K562 (cell line): ENCODE data around the gene RETREG1. TPM values are rescaled to one million over a fixed set of nuclear protein-coding genes. Genes with fewer than 3 reads are reported as not detected.

Experiments used
- ATAC-seq: fragments of 200-7000 bp; cut with Tn5 transposase; 3 replicates; pipeline ENCODE4 v1.9.1; 2020; ENCODE audit warnings: moderate library complexity
- BruUV-seq: library from RNA; stranded (reverse); fragments of 400-500 nt; replicated peaks from 2 replicates; lab custom pipeline; 2021; lab: Mats Ljungman, UMichigan
- CTCF ChIA-PET: fragments of 300-600 bp; formaldehyde crosslinking; extraction: SDS; loops from one replicate; lab custom pipeline; 2021; ENCODE audit warnings: low intra/inter-chr PET ratio; lab: Yijun Ruan, JAX
- POLR2A ChIA-PET: fragments of 300-600, 350-650 bp; sonication (Branson Sonifier 250); formaldehyde crosslinking; extraction: SDS; loops from one replicate; lab custom pipeline; 2021; ENCODE audit warnings: antibody characterized with exemption, inconsistent platforms; lab: Yijun Ruan, JAX
- DNase-seq, 4 experiments: peaks; one replicate each; pipeline versions ENCODE4 v3.0.0 to v3.0.0-alpha.2; 2011 to 2018; ENCODE audit warnings: low spot score in 3 of 4, mixed read lengths in 3 of 4; ENCODE audit errors: extremely low read depth in 1 of 4
- FAIRE-seq: peaks from 2 replicates; lab custom pipeline; 2011; peaks lifted over from hg19 to GRCh38; lab: Jason Lieb, UNC
- H2AFZ ChIP-seq: 2 replicates; pipeline ENCODE4 v1.6.0; 2011; ENCODE audit warnings: low read depth, low read length, control low read depth, inconsistent platforms
- H3K27ac ChIP-seq: fragments of 200-600 bp; 3 replicates; pipeline ENCODE4 v1.8.0; 2011; ENCODE audit warnings: low read depth, mild to moderate bottlenecking, control low read depth, inconsistent platforms, low read length, moderate library complexity, mixed read lengths; ENCODE audit errors: extremely low read depth
- H3K27me3 ChIP-seq, 2 experiments: fragments of 300-600 bp in 1 of 2; 2 replicates in 1 of 2; 3 replicates in 1 of 2; pipeline versions ENCODE4 v1.6.0 to v1.8.0; 2011; ENCODE audit warnings: inconsistent platforms in 2 of 2, low read length in 2 of 2, mild to moderate bottlenecking in 1 of 2, mixed read lengths in 1 of 2, moderate library complexity in 1 of 2; ENCODE audit not compliant: control insufficient read depth in 2 of 2, insufficient read depth in 2 of 2
- H3K36me3 ChIP-seq: fragments of 300-600 bp; 3 replicates; pipeline ENCODE4 v1.8.0; 2011; ENCODE audit warnings: mild to moderate bottlenecking, low read length, inconsistent platforms; ENCODE audit not compliant: control insufficient read depth, insufficient read depth
- H3K4me1 ChIP-seq, 2 experiments: fragments of 200-600 bp in 1 of 2; replicated peaks in 1 of 2; 2 replicates in 1 of 2; 3 replicates in 1 of 2; pipeline versions ENCODE4 v1.5.1 to v1.8.0; 2011; ENCODE audit warnings: inconsistent platforms in 2 of 2, low read length in 2 of 2, mild to moderate bottlenecking in 1 of 2, mixed read lengths in 1 of 2, moderate library complexity in 1 of 2; ENCODE audit not compliant: control insufficient read depth in 2 of 2, insufficient read depth in 2 of 2
- H3K4me2 ChIP-seq: 2 replicates; pipeline ENCODE4 v1.6.1; 2011; ENCODE audit warnings: low read length, control low read depth, inconsistent platforms, mixed read lengths; ENCODE audit not compliant: insufficient read depth
- H3K4me3 ChIP-seq: fragments of 200-600 bp; sonication (generic), shearing (Covaris generic); 2 replicates; pipeline ENCODE4 v1.5.1; 2016; ENCODE audit warnings: control low read depth, inconsistent platforms
- H3K79me2 ChIP-seq: fragments of 200-600 bp; 3 replicates; pipeline ENCODE4 v1.8.0; 2011; ENCODE audit warnings: low read length, inconsistent platforms; ENCODE audit not compliant: control insufficient read depth, insufficient read depth
- H3K9ac ChIP-seq, 2 experiments: 2 replicates each; pipeline versions ENCODE4 v1.6.0 to v1.6.1; 2011; ENCODE audit warnings: low read depth in 2 of 2, low read length in 2 of 2, control low read depth in 1 of 2, inconsistent platforms in 1 of 2, mild to moderate bottlenecking in 1 of 2, mixed read lengths in 1 of 2; ENCODE audit not compliant: insufficient read depth in 1 of 2
- H3K9me1 ChIP-seq: one replicate; pipeline ENCODE4 v1.6.0; 2011; ENCODE audit warnings: inconsistent platforms, mild to moderate bottlenecking, low read length, moderate library complexity; ENCODE audit not compliant: control insufficient read depth, insufficient read depth
- H3K9me3 ChIP-seq: replicated peaks from 2 replicates; pipeline ENCODE4 v1.5.1; 2011; ENCODE audit warnings: low read depth, low read length, inconsistent platforms; ENCODE audit not compliant: control insufficient read depth, insufficient read depth
- H4K20me1 ChIP-seq: replicated peaks from 2 replicates; pipeline ENCODE4 v1.6.1; 2011; ENCODE audit warnings: low read length, inconsistent platforms, mixed read lengths; ENCODE audit not compliant: control insufficient read depth, insufficient read depth
- E2F3 ChIP-seq: fragments of 250-450 bp; sonication (Bioruptor Pico); IDR thresholded peaks from 2 replicates; pipeline ENCODE4 v1.4.0; 2020; ENCODE audit warnings: mild to moderate bottlenecking
- ELF4 ChIP-seq: fragments of 450-650 bp; formaldehyde crosslinking; IDR thresholded peaks from 2 replicates; pipeline ENCODE4 v1.4.0; 2022; ENCODE audit warnings: missing genetic modification characterization
- ETS1 ChIP-seq: conservative IDR thresholded peaks from 2 replicates; pipeline ENCODE4 v1.6.1; 2011; ENCODE audit warnings: low read depth, mild to moderate bottlenecking, low read length; ENCODE audit not compliant: control insufficient read depth
- KLF6 ChIP-seq: fragments of 250-450 bp; sonication (Bioruptor Pico); IDR thresholded peaks from 2 replicates; pipeline ENCODE4 v1.4.0; 2020; ENCODE audit warnings: mild to moderate bottlenecking, moderate library complexity, borderline replicate concordance
- PATZ1 ChIP-seq: fragments of 250-450 bp; sonication (Bioruptor Pico); IDR thresholded peaks from 2 replicates; pipeline ENCODE4 v1.5.0; 2020; ENCODE audit warnings: mild to moderate bottlenecking, borderline replicate concordance
- RHOXF2B ChIP-seq: fragments of 250-450 bp; sonication (Bioruptor Pico); conservative IDR thresholded peaks from 2 replicates; pipeline ENCODE4 v1.5.1; 2021
- SRSF9 ChIP-seq: fragments of 200-400 bp; formaldehyde crosslinking; IDR thresholded peaks from 2 replicates; pipeline ENCODE4 v1.6.1; 2017; ENCODE audit warnings: low read depth, low read length, borderline replicate concordance
- TFAP4 ChIP-seq: sonication (generic); formaldehyde crosslinking; IDR thresholded peaks from 2 replicates; pipeline ENCODE4 v1.8.0; 2022; ENCODE audit warnings: missing genetic modification reagents, mild to moderate bottlenecking, moderate library complexity, borderline replicate concordance
- ZBTB7A ChIP-seq: IDR thresholded peaks from 2 replicates; pipeline ENCODE4 v1.6.1; 2011; ENCODE audit warnings: low read depth, mild to moderate bottlenecking, low read length, moderate library complexity, borderline replicate concordance; ENCODE audit not compliant: control insufficient read depth
- ZC3H11A ChIP-seq: IDR thresholded peaks from 2 replicates; pipeline ENCODE4 v1.6.1; 2012; ENCODE audit warnings: low read depth, low read length, improper control_type of control experiment
- ZNF583 ChIP-seq: fragments of 250-450 bp; sonication (Bioruptor Pico); IDR thresholded peaks from 2 replicates; pipeline ENCODE4 v1.4.0; 2020
- WGBS: fragments of 100-300 bp; shearing (Covaris generic); methylation state at CpG from one replicate; pipeline ENCODE4 v1.1.6; 2016; ENCODE audit warnings: low coverage, mixed read lengths; ENCODE audit not compliant: insufficient coverage; ENCODE audit errors: missing lambda C conversion rate; 5-methylcytosine and 5-hydroxymethylcytosine counted together
- in situ Hi-C: fragments of 300-500 bp; cut with MboI; formaldehyde crosslinking; loops from 4 replicates; pipeline ENCODE4 v1.15.0; 2018; ENCODE audit warnings: inconsistent platforms, mixed read lengths
- intact Hi-C: fragments of 100-400 bp; cut with micrococcal nuclease; formaldehyde crosslinking; loops from 2 replicates; pipeline ENCODE4 v1.14.2; 2022
- polyA plus RNA-seq, 8 experiments: library from polyadenylated mRNA; depleted of rRNA in 4 of 8; stranded (reverse) in 5 of 8; unstranded in 3 of 8; fragments of >200 nt; fragmentation: Nextera tagmentation in 2 of 8; fragmentation: Illumina TruSeq in 1 of 8; extraction: Ambion mirVana in 2 of 8; extraction: Trizol in 1 of 8; gene quantifications; 2 replicates each; pipeline versions ENCODE4 v1.2.1 to v1.2.3, GENCODE V29; 2011 to 2014; ENCODE audit warnings: inconsistent platforms in 1 of 8, missing spikeins in 1 of 8
- total RNA-seq, 7 experiments: library from RNA; depleted of rRNA in 6 of 7; stranded (reverse); fragments of >200 nt in 6 of 7; fragmentation: Illumina TruSeq in 2 of 7; extraction: Trizol in 2 of 7; gene quantifications; 2 replicates each; pipeline versions ENCODE4 v1.2.1 to v1.2.3, GENCODE V29; 2011 to 2021; ENCODE audit warnings: low replicate concordance in 1 of 7
- TF ChIP-seq, protein P1 (sequence below): fragments of 150-350 bp; IDR thresholded peaks from 2 replicates; pipeline ENCODE4 v1.6.1; 2014; ENCODE audit warnings: low read depth, mild to moderate bottlenecking, low read length, borderline replicate concordance
- TF ChIP-seq, protein P2 (sequence below): fragments of 450-650 bp; IDR thresholded peaks from 2 replicates; pipeline ENCODE4 v1.6.1; 2018; ENCODE audit warnings: mild to moderate bottlenecking, low read depth; ENCODE audit not compliant: partially characterized antibody

Gene RETREG1
- total and polyA plus RNA-seq, 9 of the 15 experiments (the other 6 are each of a cell fraction or from before 2014, with no cell fraction given): 0.01 to 0.20 (median 0.08) TPM; not detected in 5

DNA sequence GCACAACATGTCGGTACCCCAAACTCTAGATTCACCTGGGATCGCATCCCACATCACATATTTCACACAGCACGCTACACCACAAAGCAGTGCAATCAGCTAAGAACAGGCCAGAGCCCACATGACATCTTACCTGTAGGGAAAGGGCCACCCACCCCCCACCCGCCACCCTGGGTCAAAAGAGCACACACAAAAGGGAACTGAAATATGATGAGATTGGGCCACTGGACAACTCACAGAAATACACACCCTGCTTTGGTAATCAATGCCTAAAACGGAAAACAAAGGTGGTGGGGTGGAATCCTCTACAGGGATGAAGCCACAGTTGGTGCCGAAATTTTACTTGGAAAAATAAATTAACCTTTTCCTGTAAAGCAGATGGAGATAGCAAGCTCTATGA lies 13.1 kb downstream of the RETREG1 start:
- H3K4me1 ChIP-seq: no peaks in the 10 kb centered on the region
- peaks cover 3 to 23% of the 10 kb centered on the region in 2 experiments; a peak in 3 of 5 replicates for H3K27me3 ChIP-seq
- H3K36me3 ChIP-seq: no peaks in the 10 kb centered on the region
- H3K79me2 ChIP-seq: no peaks in the 10 kb centered on the region
- in situ Hi-C loops: no loop called here
- BruUV-seq: no TSS peak
- intact Hi-C loops: no loop called here
- H3K4me2 ChIP-seq: no peak overlapping the region
- H3K9ac ChIP-seq: no peak overlapping the region
- no peaks in the 10 kb centered on the region for H4K20me1 ChIP-seq
- 1% methylated on average over 6 of the region's 6 CpGs for WGBS
- H3K4me3 ChIP-seq: no peak overlapping the region
- no peak for DNase-seq
- H3K27ac ChIP-seq: no peak overlapping the region
- CTCF ChIA-PET: no interaction called here
- POLR2A ChIA-PET: interaction anchor here (1.2 kb wide), 1 partner anchor 28 kb away, joined by 3 read pairs; no protein-coding TSS in a partner anchor
- H2AFZ ChIP-seq: no peak overlapping the region
- no peaks in the 10 kb centered on the region for H3K9me1 ChIP-seq
- no peaks in the 10 kb centered on the region for H3K9me3 ChIP-seq
- no peak for ATAC-seq
- no peak for FAIRE-seq
- TF ChIP-seq RHOXF2B (CRISPR knock-in tag) (no peak), PATZ1 (no peak), E2F3 (CRISPR knock-in tag) (no peak), ZC3H11A (no peak), ELF4 (CRISPR knock-in tag) (no peak), ETS1 (no peak), TFAP4 (no peak), SRSF9 (no peak), ZNF583 (CRISPR knock-in tag) (no peak), ZBTB7A (no peak), KLF6 (CRISPR knock-in tag) (no peak)
- TF ChIP-seq, protein P1, sequence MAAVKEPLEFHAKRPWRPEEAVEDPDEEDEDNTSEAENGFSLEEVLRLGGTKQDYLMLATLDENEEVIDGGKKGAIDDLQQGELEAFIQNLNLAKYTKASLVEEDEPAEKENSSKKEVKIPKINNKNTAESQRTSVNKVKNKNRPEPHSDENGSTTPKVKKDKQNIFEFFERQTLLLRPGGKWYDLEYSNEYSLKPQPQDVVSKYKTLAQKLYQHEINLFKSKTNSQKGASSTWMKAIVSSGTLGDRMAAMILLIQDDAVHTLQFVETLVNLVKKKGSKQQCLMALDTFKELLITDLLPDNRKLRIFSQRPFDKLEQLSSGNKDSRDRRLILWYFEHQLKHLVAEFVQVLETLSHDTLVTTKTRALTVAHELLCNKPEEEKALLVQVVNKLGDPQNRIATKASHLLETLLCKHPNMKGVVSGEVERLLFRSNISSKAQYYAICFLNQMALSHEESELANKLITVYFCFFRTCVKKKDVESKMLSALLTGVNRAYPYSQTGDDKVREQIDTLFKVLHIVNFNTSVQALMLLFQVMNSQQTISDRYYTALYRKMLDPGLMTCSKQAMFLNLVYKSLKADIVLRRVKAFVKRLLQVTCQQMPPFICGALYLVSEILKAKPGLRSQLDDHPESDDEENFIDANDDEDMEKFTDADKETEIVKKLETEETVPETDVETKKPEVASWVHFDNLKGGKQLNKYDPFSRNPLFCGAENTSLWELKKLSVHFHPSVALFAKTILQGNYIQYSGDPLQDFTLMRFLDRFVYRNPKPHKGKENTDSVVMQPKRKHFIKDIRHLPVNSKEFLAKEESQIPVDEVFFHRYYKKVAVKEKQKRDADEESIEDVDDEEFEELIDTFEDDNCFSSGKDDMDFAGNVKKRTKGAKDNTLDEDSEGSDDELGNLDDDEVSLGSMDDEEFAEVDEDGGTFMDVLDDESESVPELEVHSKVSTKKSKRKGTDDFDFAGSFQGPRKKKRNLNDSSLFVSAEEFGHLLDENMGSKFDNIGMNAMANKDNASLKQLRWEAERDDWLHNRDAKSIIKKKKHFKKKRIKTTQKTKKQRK: no peak
- TF ChIP-seq, protein P2, sequence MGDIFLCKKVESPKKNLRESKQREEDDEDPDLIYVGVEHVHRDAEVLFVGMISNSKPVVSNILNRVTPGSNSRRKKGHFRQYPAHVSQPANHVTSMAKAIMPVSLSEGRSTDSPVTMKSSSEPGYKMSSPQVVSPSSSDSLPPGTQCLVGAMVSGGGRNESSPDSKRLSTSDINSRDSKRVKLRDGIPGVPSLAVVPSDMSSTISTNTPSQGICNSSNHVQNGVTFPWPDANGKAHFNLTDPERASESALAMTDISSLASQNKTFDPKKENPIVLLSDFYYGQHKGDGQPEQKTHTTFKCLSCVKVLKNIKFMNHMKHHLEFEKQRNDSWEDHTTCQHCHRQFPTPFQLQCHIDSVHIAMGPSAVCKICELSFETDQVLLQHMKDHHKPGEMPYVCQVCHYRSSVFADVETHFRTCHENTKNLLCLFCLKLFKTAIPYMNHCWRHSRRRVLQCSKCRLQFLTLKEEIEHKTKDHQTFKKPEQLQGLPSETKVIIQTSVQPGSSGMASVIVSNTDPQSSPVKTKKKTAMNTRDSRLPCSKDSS: no peak
